NCI-H524 (cell line): ENCODE data around the gene NDE1.

ENCODE experiments used
- DNase-seq, 2 experiments: peaks; one replicate each; lab custom pipeline; 2025; lab: John Stamatoyannopoulos, UW

The NDE1 gene

DNA sequence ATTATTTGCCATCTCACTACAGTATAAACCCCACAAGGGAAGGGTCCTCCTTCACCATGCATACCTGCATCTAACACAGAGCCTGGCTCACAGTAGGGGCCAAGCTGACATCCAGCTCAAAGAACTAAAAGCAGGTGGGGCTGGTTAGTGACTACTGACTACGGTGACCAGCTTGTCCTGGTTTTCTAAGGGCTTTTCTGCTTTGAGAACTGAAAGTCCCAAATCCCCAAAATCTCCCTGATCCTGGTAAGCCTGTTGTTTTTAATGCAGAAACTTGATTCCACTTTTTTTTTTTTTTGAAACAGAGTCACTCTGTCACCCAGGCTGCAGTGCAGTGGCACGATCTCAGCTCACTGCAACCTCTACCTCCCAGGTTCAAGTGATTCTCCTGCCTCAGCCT is 89.4 kb downstream of the NDE1 start:
- DNase-seq = no peak

DNA sequence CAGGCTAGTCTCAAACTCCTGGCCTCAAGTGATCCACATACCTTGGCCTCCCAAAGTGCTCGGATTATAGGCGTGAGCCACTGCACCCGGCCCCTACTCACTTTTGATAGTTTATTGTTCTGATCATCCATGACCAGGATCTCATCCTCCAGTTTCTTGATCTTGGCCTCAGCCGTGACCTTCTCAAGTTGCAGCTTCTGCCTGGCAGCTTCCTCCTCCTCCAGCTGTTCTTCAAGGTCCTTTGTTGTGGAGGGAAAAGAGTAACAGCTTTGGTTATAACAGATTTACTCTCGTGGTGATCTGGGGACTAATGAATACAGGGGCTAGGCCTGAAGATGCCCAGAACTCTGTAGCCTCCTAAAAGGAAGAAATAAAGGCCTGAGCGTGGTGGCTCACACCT is 89.9 kb downstream of the NDE1 start:
- no peak for DNase-seq

DNA sequence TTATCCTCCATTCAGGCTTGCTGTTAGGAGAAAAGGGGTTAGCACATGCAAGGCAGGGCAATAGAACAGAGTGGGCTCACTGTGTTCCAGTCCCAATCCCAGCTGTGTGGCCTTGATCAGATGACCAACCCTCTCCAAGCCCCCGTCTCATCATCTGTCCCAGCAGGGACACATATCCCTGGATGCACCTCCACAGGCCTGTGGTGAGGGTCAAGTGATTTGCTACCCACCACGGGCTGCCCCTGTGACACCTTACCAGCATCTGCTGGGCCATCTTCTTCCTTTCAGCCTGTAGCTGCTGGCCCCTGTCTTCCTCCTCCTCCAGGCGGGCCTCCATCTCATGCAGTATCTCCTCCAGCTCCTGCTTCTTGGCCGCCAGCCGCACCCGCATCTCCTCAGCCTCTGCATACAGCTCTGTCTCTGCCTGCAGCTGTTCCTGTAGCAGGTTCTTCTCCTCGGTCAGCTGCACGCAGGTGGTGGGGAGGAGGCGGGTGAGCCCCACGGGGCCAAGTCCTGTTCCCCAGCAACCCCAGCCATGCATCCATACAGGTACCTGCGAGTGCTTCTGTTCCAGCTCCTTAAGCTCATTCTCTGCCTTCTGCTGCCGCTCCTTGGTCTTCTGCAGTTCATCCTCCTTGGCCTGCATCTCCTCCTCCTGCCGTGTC is 91.3 kb downstream of the NDE1 start:
- DNase-seq = no peak

DNA sequence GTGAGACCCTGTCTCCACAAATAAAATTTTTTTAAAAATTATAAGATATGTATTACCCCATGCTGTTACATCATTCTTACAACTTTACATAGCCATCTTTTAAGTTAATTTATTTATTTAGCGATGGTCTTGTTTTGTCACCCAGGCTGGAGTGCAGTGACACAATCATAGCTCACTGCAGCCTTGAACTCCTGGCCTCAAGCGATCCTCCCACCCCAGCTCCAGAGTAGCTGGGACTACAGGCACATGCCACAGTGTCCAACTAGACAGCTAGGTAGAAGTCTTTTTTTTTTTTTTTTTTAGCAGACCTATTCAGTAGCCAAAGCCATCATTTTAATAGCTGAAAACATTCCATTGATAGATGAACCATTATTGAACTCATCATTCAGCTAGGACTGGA is 92.7 kb downstream of the NDE1 start:
- DNase-seq = no peak

DNA sequence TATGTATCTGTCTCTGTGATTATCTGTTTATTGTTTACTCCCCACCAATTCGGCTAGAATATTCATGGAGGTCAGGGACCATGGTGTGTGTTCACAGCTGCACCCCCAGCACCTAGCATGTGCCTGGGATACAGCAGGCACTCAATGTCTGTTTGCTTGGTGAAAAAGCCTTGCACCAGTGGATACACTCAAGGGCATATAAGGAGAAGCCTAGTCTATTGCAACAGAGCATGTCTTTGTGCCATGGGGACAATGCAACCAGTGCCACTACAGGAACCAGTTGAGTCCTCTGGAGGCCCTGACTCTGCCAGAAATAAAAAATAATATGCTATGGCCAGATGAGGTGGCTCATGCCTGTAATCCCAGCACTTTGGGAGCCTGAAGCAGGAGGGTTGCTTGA is 93.6 kb downstream of the NDE1 start:
- DNase-seq = no peak

DNA sequence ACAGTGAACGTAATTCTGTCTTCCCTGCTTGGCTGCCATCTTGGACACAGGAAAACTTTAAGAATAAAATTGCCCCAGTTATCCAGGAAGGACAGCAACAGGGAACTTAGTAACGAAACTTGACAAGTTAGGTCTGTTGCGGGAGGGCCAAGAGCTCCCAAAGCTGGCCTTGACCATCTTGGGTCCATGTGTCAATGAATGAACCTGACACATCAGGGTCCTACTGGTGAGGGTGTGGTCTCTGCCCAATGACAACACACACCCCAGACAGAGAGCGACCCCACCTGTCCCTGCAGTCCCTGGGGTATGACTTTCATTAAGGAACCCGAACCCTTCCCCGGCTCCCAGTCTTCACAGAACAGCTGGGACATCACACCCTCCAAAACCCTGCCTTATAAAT is 96.3 kb downstream of the NDE1 start:
- no peak for DNase-seq

DNA sequence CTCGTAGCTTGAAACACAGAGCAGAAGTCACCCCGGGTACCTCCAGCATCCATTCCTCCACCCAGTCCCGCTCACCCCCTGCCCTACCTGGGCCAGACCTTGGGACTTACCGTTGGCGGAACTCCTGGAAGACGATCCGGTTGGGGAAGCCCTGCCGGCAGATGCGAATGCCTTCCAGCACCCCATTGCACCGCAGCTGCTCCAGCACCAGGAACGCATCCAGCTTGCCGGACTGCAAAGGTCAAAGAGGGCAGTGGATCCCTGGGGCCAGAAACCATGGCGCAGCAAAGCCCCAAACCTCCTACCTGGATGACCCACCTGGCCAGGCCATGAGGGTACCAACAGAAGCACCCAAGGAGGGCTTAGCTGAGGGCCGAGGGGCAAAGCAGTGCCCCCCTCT is 97.9 kb downstream of the NDE1 start:
- no peak for DNase-seq

DNA sequence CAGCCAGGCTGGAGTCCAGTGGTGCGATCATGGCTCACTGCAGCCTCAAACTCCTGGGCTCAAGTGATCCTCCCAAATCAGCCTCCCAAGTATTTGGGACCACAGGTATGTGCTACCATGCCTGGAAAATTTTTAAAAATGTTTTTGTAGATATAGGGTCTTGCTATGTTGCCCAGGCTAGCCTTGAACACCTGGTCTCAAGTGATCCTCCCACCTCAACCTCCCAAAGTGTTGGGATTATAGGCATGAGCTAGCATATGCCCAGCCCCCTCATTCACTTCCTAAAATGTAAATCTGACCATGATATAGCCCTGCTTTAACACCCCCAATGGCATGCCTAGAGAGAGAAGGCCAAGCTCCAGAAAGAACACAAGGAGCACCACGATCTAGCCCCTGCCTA is 98.6 kb downstream of the NDE1 start:
- no peak for DNase-seq

DNA sequence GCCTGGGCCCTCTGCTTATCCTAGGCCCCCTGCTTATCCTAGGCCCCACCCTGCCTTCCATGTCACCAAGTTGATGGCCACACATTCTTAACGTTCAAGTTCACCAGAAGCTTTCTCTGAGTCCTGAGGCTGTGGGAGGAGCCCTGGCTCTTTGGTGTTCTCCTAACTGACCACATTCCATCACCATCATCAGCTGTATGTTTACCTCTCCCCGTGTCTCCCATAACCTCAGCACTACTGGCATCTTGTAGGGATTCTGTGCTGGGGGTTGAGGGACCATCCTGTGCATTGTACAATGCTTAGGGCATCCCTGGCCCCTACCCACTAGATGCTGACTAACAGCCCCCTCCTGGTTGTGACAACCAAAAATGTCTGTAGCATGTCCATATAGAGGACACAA is 99.3 kb downstream of the NDE1 start:
- no peak for DNase-seq

DNA sequence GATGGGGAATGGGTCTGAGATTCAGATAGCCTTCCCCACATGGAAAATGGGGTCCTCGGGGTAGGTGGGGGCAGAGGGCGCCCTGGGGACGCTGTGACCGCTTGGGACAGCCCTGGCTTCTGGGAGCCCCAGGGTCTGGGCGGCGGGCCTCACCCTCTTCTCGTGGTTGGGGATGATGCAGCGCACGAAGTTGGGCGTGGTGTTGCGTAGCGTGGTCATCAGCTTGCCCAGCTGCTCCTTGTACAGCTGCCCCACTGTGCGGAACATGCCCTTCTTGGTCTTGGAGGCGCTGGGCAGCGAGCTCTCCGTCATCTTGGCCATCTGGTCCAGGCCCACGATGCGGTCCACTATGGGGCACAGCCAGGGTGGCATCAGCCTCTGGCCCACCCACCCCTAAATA is 99.9 kb downstream of the NDE1 start:
- no peak for DNase-seq

DNA sequence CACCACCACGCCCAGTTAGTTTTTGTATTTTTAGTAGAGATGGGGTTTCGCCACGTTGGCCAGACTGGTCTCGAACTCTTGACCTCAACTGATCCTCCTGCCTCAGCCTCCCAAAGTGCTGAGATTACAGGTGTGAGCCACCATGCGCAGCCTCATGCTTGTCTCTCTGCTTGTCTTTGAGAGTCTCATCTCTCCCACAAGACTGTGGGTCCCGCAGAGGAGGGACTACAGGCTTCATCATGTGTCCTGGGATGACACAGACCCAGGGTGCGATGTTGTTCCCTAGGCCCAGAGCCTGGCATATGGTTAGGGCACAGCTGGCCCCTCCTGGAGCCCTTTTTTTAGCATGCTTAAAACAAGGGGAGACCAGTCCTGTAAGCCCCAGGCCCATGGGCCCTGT is 101.9 kb downstream of the NDE1 start:
- no peak for DNase-seq

DNA sequence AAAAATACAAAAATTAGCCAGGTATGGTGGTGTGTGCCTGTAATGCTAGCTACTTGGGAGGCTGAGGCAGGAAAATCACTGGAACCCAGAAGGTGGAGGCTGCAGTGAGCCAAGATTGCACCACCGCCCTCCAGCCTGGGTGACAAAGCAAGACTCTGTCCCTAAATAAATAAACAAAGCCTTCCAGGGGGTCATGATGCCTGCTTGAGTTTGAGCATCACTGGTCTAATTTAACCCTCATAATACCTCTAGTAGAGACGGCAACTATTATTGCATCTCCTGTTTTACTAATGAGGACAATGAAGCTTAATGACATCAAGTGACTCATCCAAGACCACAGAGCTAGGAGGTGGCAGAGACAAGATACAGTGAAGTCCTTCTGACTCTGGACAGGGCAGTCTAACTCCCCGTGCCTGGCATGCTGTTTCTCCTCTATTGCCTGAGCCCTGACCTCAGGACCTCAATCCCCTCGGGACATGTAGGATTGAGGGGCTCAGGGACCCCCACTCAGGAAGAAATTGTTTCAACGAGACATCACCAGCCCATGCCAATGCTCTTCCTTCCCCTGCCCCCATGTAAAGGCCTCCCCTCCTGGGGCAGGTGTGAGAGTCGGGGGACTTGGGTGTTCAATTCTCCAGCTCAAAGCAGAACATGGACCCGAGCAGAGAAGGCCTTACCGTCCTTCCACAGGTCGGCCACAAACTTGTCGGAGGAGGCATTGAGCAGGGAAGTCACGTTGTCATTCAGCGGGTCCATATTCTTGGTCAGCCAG is 102.9 kb downstream of the NDE1 start:
- DNase-seq = no peak

DNA sequence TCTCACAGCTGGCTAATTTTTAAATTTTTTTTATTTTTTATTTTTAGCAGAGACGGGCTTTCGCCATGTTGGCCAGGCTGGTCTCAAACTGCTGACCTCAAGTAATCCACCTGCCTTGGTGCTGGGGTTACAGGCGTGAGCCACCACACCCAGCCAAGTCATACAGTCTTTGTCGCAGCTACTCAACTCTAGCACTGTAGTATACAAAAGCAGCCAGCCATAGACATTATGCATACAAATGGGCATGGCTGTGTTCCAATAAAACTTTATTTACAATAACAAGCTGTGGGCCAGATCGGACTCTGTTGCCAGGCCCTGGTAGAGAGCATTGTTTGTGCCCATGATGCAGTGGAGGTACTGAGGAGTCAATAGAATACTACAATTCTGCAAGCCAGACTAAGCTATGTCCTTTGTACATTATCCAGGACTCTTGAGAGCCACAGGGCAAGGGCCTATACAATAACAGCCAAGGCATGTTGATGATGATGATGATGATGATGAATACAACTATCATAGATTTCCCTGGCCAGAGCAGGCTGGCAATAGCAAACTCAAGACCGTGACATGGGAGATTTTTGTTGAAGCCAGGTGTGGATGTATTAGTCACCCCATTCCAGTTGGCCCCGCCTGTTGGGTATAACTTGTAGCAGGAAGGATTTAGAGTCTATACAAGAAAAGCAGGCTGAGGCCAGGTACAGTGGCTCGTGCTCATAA is 104.9 kb downstream of the NDE1 start:
- DNase-seq = no peak

DNA sequence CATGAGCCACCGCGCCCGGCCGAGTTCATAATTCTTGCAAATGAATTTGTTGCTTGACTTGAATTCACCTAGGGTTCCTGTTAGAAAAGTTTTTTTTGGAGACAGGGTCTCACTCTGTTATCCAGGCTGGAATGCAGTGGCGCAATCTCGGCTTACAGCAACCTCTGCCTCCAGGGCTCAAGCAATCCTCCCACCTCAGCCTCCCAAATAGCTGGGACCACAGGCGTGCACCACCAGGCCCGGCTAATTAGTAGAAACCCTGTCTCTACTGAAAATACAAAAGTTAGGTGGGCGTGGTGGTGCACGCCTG is 107.0 kb downstream of the NDE1 start:
- no peak for DNase-seq

DNA sequence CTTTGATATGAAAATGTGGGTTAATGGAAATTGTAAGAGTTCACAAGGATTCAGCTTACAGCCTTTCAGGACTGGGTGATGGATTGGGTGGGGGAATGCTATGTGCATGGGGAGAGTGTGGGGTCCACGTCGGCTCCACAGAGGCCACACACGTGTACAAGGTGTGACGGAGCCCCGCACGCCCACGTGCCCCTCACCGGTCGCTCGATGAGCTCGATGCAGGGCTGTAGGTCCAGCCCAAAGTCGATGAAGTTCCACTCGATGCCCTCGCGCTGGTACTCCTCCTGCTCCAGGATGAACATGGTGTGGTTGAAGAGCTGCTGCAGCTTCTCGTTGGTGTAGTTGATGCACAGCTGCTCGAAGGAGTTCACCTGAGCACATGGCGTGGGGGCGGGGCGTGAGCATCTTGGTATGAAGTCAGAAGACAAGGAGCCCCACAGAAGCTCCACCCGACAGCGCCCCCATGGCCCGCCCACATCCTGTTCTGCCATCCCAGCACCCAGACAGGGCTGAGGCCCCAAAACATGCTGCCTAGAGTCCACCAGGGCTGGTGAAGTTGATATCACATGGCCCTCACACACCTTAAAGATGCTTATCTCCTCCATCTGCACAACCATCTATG is 107.7 kb downstream of the NDE1 start:
- no peak for DNase-seq

DNA sequence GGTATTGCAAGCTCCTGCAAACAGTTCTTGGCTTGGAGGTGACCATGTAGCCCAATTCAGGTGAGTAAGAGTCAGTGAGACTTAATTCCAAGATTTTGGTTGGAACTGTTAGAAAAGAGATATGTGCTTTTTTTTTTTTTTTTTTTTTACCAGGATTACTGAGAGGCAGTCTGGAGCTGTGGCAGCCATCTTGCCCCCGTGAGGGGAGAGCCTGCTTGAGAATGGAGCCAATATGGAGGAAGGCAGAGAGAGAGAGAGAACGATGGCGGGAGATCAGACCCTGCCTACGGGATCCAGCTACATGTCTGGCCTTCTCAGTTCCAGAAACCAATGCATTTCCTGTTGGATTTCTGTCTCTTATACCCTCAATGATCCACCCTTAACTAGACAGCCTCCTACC is 109.0 kb downstream of the NDE1 start:
- DNase-seq = no peak

DNA sequence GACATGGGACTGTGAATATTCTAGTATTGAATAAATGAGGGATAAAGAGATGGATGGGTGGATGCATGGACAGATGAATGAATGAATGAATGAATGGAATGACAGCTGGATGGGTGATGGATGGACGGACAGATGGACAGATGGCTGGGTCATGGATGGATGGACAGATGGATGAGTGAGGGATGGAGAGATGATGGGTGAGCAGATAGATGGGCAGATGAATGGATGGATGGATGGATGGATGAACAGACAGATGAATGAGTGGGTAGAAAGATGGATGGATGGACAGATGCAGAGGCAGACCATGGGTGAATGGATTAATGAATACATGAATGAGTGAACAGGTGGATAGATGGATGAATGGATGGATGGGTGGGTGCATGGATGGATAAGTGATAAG is 110.1 kb downstream of the NDE1 start:
- DNase-seq = no peak

DNA sequence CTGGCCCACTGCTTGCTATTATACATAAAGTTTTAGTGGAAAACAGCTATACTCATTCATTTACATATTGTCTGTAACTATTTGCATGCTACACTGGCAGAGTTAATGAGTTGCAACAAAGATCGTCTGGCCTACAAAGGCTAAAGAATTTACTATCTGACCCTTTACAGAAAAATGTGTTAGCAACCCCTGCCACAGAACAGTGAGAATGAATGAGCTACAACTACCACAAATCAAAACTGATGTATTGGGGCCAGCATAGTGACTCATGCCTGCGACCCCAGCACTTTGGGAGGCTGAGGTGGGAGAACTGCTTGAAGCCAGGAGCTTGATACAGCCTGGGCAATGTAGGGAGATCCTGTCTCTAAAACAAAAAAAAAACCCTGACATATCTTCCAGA is 114.1 kb downstream of the NDE1 start:
- no peak for DNase-seq

DNA sequence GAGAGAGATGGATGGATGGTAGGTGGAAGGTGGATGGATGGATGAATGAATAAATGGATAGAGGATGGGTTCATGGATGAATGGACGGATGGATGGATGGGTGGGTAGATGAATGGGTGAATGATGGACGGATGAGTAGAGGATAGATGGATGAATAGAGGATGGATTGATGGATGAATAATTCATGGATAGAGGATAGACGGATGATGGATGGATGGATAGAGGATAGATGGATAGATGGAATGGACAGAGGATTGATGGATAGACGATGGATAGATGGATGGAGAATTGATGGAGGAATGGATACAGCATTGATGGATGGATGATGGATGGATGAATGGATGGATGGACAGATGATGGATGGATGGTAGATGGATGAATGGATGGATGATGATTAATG is 115.1 kb downstream of the NDE1 start:
- no peak for DNase-seq

DNA sequence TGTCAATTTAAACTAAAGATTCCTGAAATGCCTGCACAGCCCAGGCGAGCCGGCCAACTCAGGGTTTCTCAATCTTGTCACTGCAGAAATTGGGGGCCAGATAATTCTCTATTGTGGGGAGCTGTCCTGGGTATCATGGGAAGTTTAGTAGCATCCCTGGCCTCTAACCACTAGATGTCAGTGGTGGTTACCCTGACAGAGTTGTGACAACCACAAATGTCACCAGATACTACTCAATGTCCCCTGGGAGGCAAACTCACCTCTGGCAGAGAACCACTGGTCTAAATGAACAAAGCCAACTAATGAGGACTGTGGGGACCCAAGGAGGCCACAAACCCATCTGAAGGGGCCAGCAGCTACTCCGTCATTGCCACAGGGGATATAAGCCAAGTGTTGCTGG is 115.8 kb downstream of the NDE1 start:
- DNase-seq = peak; percentile 26 to 80

DNA sequence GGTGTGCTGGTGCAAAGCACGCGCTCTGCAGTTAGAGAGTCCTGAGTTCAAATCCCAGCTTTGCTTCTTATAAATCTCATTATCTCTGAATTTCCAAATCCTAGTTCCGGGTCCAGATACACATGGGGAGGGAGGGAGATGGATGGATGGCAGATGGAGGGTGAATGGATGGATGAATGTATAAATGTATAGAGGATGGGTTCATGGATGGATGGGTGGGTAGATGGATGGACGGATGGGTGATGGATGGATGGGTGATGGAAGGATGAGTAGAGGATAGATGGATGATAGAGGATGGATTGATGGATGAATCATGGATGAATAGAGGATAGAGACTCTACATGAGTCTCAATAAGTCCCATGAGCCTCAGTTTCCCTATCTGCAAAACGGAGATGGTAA is 116.9 kb downstream of the NDE1 start:
- no peak for DNase-seq

DNA sequence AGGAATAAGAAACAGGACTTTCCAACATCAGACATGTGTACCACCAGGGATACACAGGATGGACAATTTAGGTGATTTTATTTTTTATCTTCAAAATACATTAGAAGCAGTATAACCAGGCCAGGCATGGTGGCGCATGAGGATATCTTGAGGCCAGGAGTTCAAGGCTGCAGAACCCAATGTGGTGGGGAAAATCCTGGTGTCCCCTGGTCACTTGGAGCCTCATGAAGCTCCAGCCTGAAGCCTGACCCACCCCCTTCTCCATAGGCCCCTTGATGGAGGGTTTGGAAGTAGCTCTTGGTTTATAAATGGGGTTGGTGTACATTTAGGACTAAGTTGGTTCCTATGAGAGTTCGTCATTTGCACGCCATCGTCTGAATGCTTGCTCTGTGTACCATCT is 118.2 kb downstream of the NDE1 start:
- no peak for DNase-seq

DNA sequence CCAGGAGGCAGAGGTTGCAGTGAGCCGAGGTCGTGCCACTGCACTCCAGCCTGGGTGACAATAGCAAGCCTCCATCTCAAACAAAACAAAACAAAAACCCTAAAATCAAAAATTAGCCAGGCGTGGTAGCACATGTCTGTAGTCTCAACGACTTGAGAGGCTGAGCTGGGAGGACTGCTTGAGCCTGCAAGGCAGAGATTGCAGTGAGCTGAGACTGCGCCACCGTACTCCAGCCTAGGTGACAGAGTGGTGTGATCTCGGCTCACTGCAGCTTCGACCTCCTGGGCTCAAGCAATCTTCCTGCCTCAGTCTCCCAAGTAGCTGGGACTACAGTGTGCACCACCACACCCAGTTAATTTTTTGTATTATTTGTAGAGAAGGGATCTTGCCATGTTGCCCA is 119.2 kb downstream of the NDE1 start:
- no peak for DNase-seq
